GM18505 (cell line): ENCODE results near the gene FMNL3.
"Not testable (repeated sequence)": the region's sequence is repeated elsewhere in the genome, so short reads cannot be mapped to it uniquely, and the experiment has no call there.

ENCODE experiments used
- ATAC-seq: cut with Tn5 transposase; IDR thresholded peaks from one replicate; pipeline ENCODE4 v1.9.1; 2021; ENCODE audit not compliant: unreplicated experiment
- POLR2A ChIP-seq: IDR thresholded peaks from 4 replicates; pipeline ENCODE4 v1.6.1; 2011; ENCODE audit warnings: borderline replicate concordance; ENCODE audit not compliant: insufficient read depth, insufficient read length; ENCODE audit errors: extremely low read depth

Gene FMNL3, protein sequence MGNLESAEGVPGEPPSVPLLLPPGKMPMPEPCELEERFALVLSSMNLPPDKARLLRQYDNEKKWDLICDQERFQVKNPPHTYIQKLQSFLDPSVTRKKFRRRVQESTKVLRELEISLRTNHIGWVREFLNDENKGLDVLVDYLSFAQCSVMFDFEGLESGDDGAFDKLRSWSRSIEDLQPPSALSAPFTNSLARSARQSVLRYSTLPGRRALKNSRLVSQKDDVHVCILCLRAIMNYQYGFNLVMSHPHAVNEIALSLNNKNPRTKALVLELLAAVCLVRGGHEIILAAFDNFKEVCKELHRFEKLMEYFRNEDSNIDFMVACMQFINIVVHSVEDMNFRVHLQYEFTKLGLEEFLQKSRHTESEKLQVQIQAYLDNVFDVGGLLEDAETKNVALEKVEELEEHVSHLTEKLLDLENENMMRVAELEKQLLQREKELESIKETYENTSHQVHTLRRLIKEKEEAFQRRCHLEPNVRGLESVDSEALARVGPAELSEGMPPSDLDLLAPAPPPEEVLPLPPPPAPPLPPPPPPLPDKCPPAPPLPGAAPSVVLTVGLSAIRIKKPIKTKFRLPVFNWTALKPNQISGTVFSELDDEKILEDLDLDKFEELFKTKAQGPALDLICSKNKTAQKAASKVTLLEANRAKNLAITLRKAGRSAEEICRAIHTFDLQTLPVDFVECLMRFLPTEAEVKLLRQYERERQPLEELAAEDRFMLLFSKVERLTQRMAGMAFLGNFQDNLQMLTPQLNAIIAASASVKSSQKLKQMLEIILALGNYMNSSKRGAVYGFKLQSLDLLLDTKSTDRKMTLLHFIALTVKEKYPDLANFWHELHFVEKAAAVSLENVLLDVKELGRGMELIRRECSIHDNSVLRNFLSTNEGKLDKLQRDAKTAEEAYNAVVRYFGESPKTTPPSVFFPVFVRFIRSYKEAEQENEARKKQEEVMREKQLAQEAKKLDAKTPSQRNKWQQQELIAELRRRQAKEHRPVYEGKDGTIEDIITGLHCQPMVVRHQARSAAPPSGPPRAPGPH

DNA sequence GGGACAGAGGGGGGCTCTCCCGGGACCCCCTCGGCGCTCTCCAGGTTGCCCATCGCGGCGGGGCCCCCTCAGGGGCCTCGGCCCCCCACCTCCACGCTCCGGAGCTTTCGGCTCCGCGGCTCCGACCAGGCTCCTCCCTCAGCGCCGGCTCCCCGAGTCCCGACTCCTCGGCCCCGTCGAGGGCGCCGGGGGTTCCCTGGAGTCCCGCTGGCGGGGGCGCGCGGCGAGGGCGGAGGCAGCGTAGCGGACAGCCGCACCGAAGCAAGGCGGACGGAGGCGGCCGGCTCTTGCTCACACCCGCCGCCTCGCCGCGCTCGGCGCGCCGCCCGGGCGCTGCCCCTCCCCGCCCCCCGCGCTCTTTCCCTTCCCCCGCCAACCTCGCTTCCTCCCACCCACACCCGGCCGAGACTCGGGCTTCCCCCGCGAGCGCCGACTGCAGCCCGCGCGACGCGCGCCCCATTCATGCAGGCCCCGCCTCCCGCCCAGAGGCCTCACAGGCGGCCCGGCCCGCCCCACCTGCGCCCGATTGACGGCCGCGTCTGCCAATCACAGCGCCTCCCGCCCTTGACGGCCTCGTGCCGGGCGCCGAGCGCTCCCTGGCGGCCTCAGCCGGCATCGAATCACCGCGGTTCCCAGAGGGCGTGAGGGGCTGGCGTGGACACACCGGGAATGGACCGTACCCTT, at the start of gene FMNL3:
FMNL3 (minus strand) TSS at position 278 of the 684 bp plus-strand sequence; CDS start at position 53, 225 bp downstream.
- peak; percentile 82 for ATAC-seq
- peak; percentile 67 for TF ChIP-seq POLR2A

DNA sequence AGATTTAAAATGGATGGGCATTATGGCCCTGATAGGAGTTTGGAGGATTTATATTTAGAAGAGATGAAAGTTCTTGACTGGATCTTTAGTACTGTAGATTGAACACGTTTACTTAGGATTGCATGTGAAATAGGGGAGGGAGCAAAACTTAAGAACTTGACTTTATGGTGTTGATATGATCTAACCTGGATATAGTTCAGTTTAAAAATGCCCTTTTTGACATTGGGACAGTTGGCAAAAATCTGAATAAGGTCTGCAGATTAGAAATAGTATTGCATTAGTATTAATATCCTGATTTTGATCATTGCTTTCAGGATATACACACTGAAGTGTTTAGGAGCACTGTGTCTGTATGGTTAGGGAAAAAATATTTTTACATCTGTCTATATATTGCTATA, 43.8 kb upstream of the FMNL3 start:
- ATAC-seq: no peak
- TF ChIP-seq POLR2A: no peak

DNA sequence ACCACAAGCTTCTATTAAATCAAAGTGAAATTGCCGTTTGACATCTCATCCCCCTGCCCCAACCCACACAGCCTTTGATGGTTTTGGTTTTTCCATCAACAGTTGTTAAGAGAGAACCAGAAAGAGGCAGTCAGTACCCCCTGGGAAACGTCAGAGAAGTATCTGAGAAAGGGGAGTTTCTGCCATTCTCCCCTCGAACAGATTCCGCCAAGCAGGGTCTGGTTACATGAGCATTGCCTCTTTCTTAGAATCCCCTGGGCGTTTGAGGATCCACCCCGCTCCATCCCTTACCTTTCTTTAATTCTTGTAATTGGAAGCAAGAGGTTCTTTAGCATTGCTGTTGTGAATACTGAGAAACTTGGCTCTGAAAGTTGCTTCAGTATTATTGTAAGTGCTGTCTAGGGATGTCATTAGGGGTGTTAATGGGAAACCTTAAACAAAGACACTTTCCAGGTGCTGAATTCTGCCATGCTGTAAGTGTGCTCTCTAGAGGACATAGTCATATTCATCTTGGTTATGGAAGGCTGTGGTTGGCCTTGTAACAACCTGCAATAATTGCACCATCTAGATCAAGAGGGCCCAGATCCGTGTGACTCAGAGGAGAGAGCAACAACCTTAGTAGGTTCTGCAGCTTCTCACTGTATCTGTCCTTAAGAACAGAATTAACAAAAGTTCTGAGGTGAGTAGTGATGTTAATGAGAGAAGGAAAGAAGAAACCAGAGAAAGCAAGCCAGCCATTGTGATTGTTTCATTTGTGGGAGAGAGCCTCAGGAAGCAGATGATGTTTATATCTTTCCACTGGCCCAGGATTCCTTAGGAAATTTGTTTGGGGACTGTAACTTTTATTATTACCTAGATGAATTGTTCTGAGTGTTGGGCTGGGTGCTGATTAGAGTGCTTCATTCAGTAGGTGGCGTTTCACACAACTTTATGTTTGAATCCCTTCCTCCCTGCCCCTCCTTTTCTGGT, 43.1 kb upstream of the FMNL3 start:
- no peak for TF ChIP-seq POLR2A
- no peak for ATAC-seq

DNA sequence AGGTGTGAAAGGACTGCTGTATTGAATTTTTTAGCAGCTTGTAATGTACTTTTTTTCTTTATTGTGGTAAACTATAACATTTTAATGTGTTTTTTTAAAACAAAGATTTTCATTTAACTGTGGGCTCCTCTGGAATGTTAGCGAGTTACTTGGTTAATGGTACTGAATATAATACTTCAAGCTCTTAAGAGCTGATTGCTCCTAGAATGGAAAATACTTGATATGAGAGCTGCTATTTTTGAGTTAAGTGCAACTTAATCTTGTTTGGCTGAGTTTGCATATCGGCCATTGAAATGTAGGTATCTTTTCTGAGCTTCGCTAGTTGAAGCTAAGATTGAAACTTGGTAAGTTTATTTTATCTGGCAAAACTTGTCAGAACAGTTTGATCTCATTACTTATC, 41.6 kb upstream of the FMNL3 start:
- ATAC-seq: no peak
- no peak for TF ChIP-seq POLR2A

DNA sequence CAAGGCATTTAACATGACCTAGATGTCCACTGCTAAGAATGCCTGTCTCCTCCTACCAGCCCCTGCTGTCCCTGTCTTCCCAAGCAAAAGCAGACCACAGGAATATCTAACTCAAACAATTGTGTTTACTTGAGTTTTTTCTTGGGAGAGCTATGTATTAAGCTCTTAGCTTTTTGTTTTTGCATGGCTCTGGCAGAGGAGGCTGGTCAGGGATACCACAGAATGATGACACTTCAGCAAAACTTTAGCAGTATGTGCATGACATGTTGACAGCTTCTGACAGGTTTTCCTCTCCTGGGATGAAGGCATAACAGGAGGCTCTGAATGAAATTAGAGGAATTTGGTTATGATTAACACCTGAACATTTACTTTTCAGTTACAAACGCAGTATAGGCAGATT, 41.1 kb upstream of the FMNL3 start:
- TF ChIP-seq POLR2A: no peak
- no peak for ATAC-seq

DNA sequence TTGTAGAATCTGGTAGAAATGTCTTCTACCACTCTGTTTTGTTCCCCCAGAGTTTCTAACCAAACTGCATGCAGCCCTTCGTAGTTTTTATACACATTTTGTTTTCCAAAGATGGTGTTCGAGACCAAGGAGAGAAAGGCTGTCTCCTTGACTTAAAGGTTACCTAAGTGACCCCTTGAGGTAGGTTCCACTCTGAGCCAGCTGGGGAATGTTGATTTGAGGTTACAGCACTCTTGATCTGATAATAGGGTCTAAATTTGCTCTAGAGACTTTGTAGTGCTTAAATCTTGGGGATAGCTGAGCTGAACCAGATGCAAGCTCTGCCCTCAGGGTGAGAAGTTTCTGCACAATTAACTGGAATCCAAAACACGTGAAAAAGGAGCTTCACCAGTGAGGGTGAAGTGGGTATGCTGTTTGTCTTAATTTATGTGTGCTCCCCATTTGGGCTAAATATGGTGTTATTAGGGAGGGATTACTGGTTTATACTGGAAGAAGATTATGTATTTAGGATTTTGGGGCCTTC, 37.2 kb upstream of the FMNL3 start:
- ATAC-seq: no peak
- no peak for TF ChIP-seq POLR2A

DNA sequence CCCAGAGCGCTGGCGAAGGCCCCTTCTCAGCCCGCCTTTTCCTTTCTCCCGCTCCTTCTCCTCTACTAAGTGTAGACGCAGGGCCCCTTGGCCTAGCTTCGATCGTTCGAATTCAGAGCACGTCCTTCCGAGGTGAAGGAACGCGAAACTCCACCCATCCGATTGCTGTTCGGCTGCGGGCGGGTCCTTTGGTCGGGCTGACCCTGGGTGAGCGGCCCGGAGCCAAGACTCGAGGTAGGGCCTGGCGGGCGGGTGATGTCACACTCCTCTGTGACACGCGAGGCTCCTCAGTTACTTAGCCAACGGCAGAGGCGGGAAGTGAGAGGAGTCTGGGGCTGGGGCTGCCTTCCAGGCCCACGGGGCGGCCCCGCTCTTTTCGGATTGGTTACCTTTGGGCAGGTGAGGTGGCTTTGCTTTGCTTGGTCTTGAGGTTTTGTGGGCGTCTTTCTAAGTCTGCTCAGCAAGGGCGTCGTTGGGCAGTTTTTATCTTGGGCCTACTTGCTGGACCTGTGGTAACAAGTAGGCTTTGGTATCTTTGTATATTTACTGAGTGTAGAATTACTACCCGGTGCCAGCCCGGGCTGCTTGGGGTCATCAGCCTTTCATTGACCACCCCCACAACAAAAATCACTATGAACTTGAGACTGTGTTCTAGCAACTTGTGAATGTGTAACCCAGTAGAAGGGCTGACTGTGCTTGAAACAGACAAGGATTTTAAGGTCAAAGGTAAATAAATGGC, 34.8 kb upstream of the FMNL3 start:
- peak; percentile 42 for TF ChIP-seq POLR2A
- peak; percentile 52 for ATAC-seq

DNA sequence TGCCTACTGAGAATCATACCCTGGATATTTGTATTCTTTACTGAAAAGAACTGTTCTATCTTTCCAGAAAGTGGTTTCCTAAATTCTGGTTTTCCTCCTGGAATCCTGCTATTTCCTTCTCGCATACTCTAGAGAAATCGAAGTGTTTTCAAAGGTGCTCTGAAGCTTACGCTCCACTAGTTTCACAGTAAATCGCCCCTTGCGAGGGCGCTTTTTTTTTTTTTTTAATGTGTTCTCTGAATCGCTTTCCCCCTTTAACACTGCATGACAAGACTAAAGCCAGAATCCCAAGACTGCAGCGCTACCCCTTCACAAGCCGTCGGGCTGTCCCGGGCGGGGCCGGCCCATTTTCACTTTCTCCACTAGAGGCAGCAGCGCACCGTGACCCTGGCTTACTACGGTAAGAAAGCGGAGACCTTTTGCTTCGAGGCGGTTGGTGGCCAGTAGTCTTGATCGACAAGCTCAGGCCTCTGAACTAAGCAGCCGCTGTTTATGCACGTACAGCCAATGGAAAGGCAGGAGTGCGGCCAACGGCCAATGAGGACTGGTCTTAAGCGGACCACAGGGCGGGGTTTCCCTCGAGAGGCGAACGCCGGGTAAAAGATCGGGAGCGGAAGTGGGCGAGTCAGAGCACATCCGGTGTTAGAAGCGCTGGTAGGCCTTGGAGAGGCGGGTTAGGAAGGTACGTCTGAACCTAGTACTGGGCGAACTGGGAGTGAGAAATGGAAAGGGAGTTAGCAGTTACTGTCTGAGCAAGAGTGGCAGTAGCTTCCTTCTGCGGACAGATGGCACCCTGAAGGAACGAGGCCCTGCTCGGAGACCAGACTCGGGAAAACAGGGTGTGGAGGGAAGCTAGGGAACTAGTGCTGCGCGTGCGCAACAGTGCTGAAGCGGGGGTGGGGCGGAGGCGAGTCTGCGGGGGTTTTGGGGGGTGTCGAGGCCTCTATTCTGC, 34.0 kb upstream of the FMNL3 start, which contains the start of gene TMBIM6:
TMBIM6 (plus strand) TSS at position 628 of the 952 bp plus-strand sequence. CDS start 10,937 bp downstream, outside the sequence.
- peak; percentile 83 for ATAC-seq

DNA sequence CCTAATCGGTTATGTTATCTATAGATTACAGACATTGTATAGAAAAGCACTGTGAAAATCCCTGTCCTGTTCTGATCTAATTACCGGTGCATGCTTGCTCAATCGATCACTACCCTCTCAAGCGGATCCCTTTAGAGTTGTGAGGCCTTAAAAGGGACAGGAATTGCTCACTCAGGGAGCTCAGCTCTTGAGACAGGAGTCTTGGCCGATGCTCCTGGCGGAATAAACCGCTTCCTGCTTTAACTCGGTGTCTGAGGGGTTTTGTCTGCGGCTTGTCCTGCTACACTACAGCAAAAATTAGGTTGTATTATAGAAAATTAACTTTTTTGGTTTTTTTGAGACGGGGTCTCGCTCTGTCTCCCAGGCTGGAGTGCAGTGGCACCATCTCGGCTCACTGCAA, 33.1 kb upstream of the FMNL3 start:
- not testable (repeated sequence) for ATAC-seq

More for the DNA sequence above, 34.0 kb upstream of the FMNL3 start, which contains the start of gene TMBIM6:
- peak; percentile 99 for TF ChIP-seq POLR2A

DNA sequence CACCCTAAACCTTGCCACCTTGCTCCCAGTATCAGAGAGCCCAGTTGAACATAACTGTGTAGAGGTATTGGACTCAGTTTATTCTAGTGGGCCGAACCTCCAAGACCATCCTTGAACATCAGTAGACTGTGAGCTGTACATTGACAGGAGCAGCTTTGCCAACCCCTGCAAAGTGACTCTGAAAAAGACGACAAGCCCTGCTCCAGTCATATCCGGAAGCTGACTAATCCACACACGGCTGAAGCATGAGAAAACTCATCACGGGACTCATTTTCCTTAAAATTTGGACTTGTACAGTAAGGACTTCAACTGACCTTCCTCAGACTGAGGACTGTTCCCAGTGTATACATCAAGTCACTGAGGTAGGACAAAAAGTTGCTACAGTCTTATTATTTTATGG, 31.5 kb upstream of the FMNL3 start:
- ATAC-seq: not testable (repeated sequence)

DNA sequence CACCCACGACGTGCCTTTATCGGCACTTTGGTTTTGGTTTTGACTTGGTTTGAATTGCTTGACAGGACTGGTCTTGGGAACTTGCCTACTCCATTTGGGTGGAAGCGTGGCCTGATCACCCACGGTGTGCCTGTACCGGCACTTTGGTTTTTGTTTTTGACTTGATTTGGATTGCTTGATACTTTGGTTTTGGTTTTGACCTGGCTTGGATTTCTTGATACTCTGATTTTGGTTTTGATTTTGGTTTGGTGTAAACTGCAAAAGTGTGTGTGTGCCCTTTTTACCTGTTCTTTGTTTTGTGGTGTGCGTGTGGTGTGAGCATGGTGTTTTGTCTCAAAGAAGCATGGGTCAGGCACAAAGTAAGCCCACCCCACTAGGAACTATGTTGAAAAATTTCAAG, 27.7 kb upstream of the FMNL3 start:
- not testable (repeated sequence) for ATAC-seq
